ENCODE measurements around the gene KLHL5.
"Not testable (repeated sequence)": the region's sequence is repeated elsewhere in the genome, so short reads cannot be mapped to it uniquely, and the experiment has no call there.

Gene KLHL5

GRCh38 chr4:39103291-39103690 is 41.3 kb downstream of the KLHL5 start:
- no peak for DNase-seq (ENCODE audit: low spot score)

- DNase-seq (ENCODE audit: low spot score): no peak
Measured at GRCh38 chr4:39104255-39104654, 42.2 kb downstream of the KLHL5 start.

- DNase-seq (ENCODE audit: low spot score): no peak
Measured at GRCh38 chr4:39106011-39106410, 44.0 kb downstream of the KLHL5 start.

GRCh38 chr4:39114436-39114835 is 52.4 kb downstream of the KLHL5 start:
- DNase-seq (ENCODE audit: low spot score): no peak

GRCh38 chr4:39118034-39118658 is 56.1 kb downstream of the KLHL5 start:
- no peak for DNase-seq (ENCODE audit: low spot score)

GRCh38 chr4:39120418-39120817 is 58.4 kb downstream of the KLHL5 start:
- no peak for DNase-seq (ENCODE audit: low spot score)

- DNase-seq (ENCODE audit: low spot score): no peak
Measured at GRCh38 chr4:39124885-39125599, 63.0 kb downstream of the KLHL5 start.

GRCh38 chr4:39125600-39125985 is 63.6 kb downstream of the KLHL5 start:
- no peak for DNase-seq (ENCODE audit: low spot score)

- DNase-seq (ENCODE audit: low spot score): no peak
Measured at GRCh38 chr4:39126256-39127095, 64.4 kb downstream of the KLHL5 start.

- DNase-seq (ENCODE audit: low spot score): no peak
Measured at GRCh38 chr4:39133623-39134022, 71.6 kb downstream of the KLHL5 start.

- DNase-seq (ENCODE audit: low spot score): no peak
Measured at GRCh38 chr4:39134683-39135306, 72.8 kb downstream of the KLHL5 start.

GRCh38 chr4:39138227-39138626 is 76.2 kb downstream of the KLHL5 start:
- not testable (repeated sequence) for DNase-seq (ENCODE audit: low spot score)

GRCh38 chr4:39146211-39146610 is 84.2 kb downstream of the KLHL5 start:
- no peak for DNase-seq (ENCODE audit: low spot score)

GRCh38 chr4:39154009-39154408 is 92.0 kb downstream of the KLHL5 start:
- no peak for DNase-seq (ENCODE audit: low spot score)

GRCh38 chr4:39157520-39157919 is 95.5 kb downstream of the KLHL5 start:
- DNase-seq (ENCODE audit: low spot score): no peak

- no peak for DNase-seq (ENCODE audit: low spot score)
Measured at GRCh38 chr4:39166177-39166576, 104.1 kb downstream of the KLHL5 start.

GRCh38 chr4:39166669-39167068 is 104.6 kb downstream of the KLHL5 start:
- no peak for DNase-seq (ENCODE audit: low spot score)

GRCh38 chr4:39169426-39169825 is 107.4 kb downstream of the KLHL5 start:
- no peak for DNase-seq (ENCODE audit: low spot score)

GRCh38 chr4:39170301-39170700 is 108.3 kb downstream of the KLHL5 start:
- no peak for DNase-seq (ENCODE audit: low spot score)

Measured in hematopoietic multipotent progenitor cell treated with erythropoietin and hydrocortisone succinate and interleukin-3 and kit ligand, for 15 days (in vitro differentiated cells).